Measurements from ENCODE around the gene NLGN1. TPM values are rescaled to one million over a fixed set of nuclear protein-coding genes. Genes with fewer than 3 reads are reported as not detected.

The NLGN1 gene
- total RNA-seq, 4 donors from 2014 or later: 21.6 to 50.7 (median 30.4) TPM

GRCh38 chr3:173819368-173819767, 421.8 kb downstream of the NLGN1 start:
- Histone ChIP-seq H3K36me3 (no peaks in the 10 kb centered on the region), H3K27ac (no peak overlapping the region), H3K27me3 (no peaks in the 10 kb centered on the region), H3K9me3 (no peaks in the 10 kb centered on the region), H3K4me1 (no peaks in the 10 kb centered on the region), H3K4me3 (no peak overlapping the region)
- no peak for DNase-seq (ENCODE audit: low spot score in 2 of 2)
- TF ChIP-seq EP300 (IDR thresholded peaks at IDR 0.05) (no peak), CTCF (IDR thresholded peaks at IDR 0.05) (no peak), POLR2A (IDR thresholded peaks at IDR 0.05) (no peak)
- 63 to 70% methylated on average over 5 of the region's 5 CpGs for WGBS, 2 donors

- TF ChIP-seq CTCF (IDR thresholded peaks at IDR 0.05) (no peak), EP300 (IDR thresholded peaks at IDR 0.05) (no peak), POLR2A (IDR thresholded peaks at IDR 0.05) (no peak)
- Histone ChIP-seq H3K4me3 (no peak overlapping the region), H3K27me3 (no peaks in the 10 kb centered on the region), H3K9me3 (no peaks in the 10 kb centered on the region), H3K27ac (no peak overlapping the region), H3K36me3 (no peaks in the 10 kb centered on the region), H3K4me1 (no peaks in the 10 kb centered on the region)
- 68 to 74% methylated on average over 1 of the region's 1 CpG for WGBS, 2 donors
- no peak for DNase-seq (ENCODE audit: low spot score in 2 of 2)
Measured at GRCh38 chr3:173823911-173824460, 426.4 kb downstream of the NLGN1 start.

GRCh38 chr3:173825730-173826129, 428.2 kb downstream of the NLGN1 start:
- Histone ChIP-seq H3K4me1 (no peaks in the 10 kb centered on the region), H3K27ac (no peak overlapping the region), H3K27me3 (no peaks in the 10 kb centered on the region), H3K4me3 (no peak overlapping the region), H3K9me3 (no peaks in the 10 kb centered on the region), H3K36me3 (no peaks in the 10 kb centered on the region)
- 88 to 90% methylated on average over 1 of the region's 1 CpG for WGBS, 2 donors
- no peak for DNase-seq (ENCODE audit: low spot score in 2 of 2)
- TF ChIP-seq EP300 (IDR thresholded peaks at IDR 0.05): no peak

- Histone ChIP-seq H3K4me3 (no peak overlapping the region), H3K36me3 (no peaks in the 10 kb centered on the region), H3K27ac (no peak overlapping the region), H3K27me3 (no peaks in the 10 kb centered on the region), H3K4me1 (no peaks in the 10 kb centered on the region), H3K9me3 (no peaks in the 10 kb centered on the region)
- no peak for DNase-seq (ENCODE audit: low spot score in 2 of 2)
- no peak for TF ChIP-seq POLR2A (IDR thresholded peaks at IDR 0.05)
- no peak for TF ChIP-seq EP300 (IDR thresholded peaks at IDR 0.05)
- no peak for TF ChIP-seq CTCF (IDR thresholded peaks at IDR 0.05)
- 81 to 91% methylated on average over 6 of the region's 6 CpGs for WGBS, 2 donors
Measured at GRCh38 chr3:173826416-173826815, 428.9 kb downstream of the NLGN1 start.

- DNase-seq (ENCODE audit: low spot score in 2 of 2): no peak
Measured at GRCh38 chr3:173826901-173827609, 429.5 kb downstream of the NLGN1 start.

More at GRCh38 chr3:173826901-173827609, 429.5 kb downstream of the NLGN1 start:
- no peaks in the 10 kb centered on the region for H3K36me3 ChIP-seq
- H3K4me1 ChIP-seq: no peaks in the 10 kb centered on the region
- no peak overlapping the region for H3K4me3 ChIP-seq
- WGBS, 2 donors: 55 to 66% methylated on average over 3 of the region's 3 CpGs
- TF ChIP-seq CTCF (IDR thresholded peaks at IDR 0.05): no peak
- no peak for TF ChIP-seq POLR2A (IDR thresholded peaks at IDR 0.05)
- TF ChIP-seq EP300 (IDR thresholded peaks at IDR 0.05): no peak
- H3K27ac ChIP-seq: no peak overlapping the region
- H3K9me3 ChIP-seq: no peaks in the 10 kb centered on the region
- H3K27me3 ChIP-seq: no peaks in the 10 kb centered on the region
